Ovary (tissue), 3 donors: ENCODE data around the gene C1QTNF1.

ENCODE experiments used
- EP300 ChIP-seq: sonication (generic); formaldehyde crosslinking; IDR thresholded peaks from one replicate; pipeline ENCODE4 v1.6.1; 2017; ENCODE audit warnings: antibody characterized with exemption
- POLR2A ChIP-seq: fragments of 450-650 bp; IDR thresholded peaks from one replicate; pipeline ENCODE4 v1.6.1; 2017; ENCODE audit warnings: antibody characterized with exemption, mild to moderate bottlenecking, moderate library complexity
- TF ChIP-seq, protein P1 (sequence below), 3 donors: fragments of 450-650 bp in 2 of 3; fragments of 200-600 bp in 1 of 3; IDR thresholded peaks; one replicate each; pipeline versions ENCODE4 v1.5.1 to v1.8.0; 2016 to 2022; ENCODE audit warnings: antibody characterized with exemption in 3 of 3, mild to moderate bottlenecking in 1 of 3
- donor health status: DM: no; HTN: no; CAD: no.

DNA sequence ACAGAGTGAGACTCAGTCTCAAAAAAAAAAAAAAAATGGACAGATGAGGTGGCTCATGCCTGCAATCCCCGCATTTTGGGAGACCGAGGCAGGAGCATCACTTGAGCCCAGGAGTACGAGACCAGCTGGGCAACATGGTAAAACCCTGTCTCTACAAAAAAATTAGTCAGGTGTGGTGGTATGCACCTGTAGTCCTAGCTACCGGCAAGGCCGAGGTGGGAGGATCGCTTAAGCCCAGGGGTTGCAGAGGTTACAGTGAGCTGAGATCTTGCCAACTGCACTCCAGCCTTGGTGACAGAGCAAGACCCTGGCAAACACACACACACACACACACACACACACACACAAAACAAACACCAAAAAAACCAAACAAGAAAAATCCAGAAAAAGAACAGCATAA lies 43.0 kb downstream of the C1QTNF1 start:
- TF ChIP-seq, protein P1, sequence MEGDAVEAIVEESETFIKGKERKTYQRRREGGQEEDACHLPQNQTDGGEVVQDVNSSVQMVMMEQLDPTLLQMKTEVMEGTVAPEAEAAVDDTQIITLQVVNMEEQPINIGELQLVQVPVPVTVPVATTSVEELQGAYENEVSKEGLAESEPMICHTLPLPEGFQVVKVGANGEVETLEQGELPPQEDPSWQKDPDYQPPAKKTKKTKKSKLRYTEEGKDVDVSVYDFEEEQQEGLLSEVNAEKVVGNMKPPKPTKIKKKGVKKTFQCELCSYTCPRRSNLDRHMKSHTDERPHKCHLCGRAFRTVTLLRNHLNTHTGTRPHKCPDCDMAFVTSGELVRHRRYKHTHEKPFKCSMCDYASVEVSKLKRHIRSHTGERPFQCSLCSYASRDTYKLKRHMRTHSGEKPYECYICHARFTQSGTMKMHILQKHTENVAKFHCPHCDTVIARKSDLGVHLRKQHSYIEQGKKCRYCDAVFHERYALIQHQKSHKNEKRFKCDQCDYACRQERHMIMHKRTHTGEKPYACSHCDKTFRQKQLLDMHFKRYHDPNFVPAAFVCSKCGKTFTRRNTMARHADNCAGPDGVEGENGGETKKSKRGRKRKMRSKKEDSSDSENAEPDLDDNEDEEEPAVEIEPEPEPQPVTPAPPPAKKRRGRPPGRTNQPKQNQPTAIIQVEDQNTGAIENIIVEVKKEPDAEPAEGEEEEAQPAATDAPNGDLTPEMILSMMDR (IDR thresholded peaks at IDR 0.05), result no peak
- no peak for TF ChIP-seq POLR2A
- TF ChIP-seq EP300, result no peak
